NT2/D1 (cell line): ENCODE results near the gene MAST4.

ENCODE experiments used
- DNase-seq: peaks from one replicate; pipeline ENCODE4 v3.0.0-alpha.2; 2011; ENCODE audit warnings: low read depth, low spot score
- H3K27me3 ChIP-seq: 2 replicates; pipeline ENCODE4 v1.6.0; 2011; ENCODE audit warnings: mild to moderate bottlenecking; ENCODE audit not compliant: insufficient read length, insufficient read depth
- H3K36me3 ChIP-seq: 2 replicates; pipeline ENCODE4 v1.6.1; 2011; ENCODE audit warnings: mild to moderate bottlenecking, low read length, mixed read lengths; ENCODE audit not compliant: insufficient read depth, insufficient read length
- H3K4me1 ChIP-seq: 2 replicates; pipeline ENCODE4 v1.5.1; 2011; ENCODE audit not compliant: insufficient read depth, insufficient read length
- H3K4me3 ChIP-seq: 2 replicates; pipeline ENCODE4 v1.5.1; 2011; ENCODE audit warnings: low read depth; ENCODE audit not compliant: insufficient read length
- H3K9ac ChIP-seq: 2 replicates; pipeline ENCODE4 v1.6.0; 2011; ENCODE audit warnings: low read depth; ENCODE audit not compliant: insufficient read length
- H3K9me3 ChIP-seq: 2 replicates; pipeline ENCODE4 v1.5.1; 2011; ENCODE audit warnings: mild to moderate bottlenecking, low read length; ENCODE audit not compliant: insufficient read depth
- SUZ12 ChIP-seq: IDR thresholded peaks from 2 replicates; pipeline ENCODE4 v1.6.1; 2011; ENCODE audit not compliant: insufficient read length, insufficient read depth; ENCODE audit errors: extremely low read depth
- YY1 ChIP-seq: IDR thresholded peaks from 2 replicates; pipeline ENCODE4 v1.6.1; 2011; ENCODE audit not compliant: insufficient read length, insufficient read depth
- ZNF274 ChIP-seq: IDR thresholded peaks from 2 replicates; pipeline ENCODE4 v1.6.1; 2011; ENCODE audit warnings: mild to moderate bottlenecking, low read depth, low read length

Gene MAST4

DNA sequence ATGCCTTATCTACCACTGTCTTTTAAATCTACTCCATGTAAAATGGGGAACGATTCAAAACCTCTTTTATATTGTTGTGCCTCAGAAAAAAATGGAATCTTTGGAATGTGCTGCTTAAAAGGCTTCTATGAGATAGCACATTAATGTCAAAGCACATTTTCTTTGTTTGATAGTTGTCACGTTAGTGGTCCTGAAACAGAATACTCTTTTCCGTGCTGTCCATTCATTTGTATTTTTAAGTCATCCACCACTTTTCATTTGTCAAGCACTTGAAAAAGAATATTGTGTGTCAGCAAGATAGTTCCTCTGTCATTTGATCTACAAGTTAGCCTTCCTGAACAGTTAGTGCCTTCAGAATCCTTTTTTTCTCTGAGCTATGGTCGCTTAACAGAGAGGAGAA lies 246.9 kb downstream of the MAST4 start:
- Histone ChIP-seq H3K36me3 (no peaks in the 10 kb centered on the region), H3K4me3 (no peak overlapping the region), H3K9ac (no peak overlapping the region), H3K27me3 (no peaks in the 10 kb centered on the region), H3K9me3 (no peaks in the 10 kb centered on the region), H3K4me1 (no peaks in the 10 kb centered on the region)
- TF ChIP-seq ZNF274: no peak
- no peak for TF ChIP-seq SUZ12
- TF ChIP-seq YY1: no peak
- no peak for DNase-seq

DNA sequence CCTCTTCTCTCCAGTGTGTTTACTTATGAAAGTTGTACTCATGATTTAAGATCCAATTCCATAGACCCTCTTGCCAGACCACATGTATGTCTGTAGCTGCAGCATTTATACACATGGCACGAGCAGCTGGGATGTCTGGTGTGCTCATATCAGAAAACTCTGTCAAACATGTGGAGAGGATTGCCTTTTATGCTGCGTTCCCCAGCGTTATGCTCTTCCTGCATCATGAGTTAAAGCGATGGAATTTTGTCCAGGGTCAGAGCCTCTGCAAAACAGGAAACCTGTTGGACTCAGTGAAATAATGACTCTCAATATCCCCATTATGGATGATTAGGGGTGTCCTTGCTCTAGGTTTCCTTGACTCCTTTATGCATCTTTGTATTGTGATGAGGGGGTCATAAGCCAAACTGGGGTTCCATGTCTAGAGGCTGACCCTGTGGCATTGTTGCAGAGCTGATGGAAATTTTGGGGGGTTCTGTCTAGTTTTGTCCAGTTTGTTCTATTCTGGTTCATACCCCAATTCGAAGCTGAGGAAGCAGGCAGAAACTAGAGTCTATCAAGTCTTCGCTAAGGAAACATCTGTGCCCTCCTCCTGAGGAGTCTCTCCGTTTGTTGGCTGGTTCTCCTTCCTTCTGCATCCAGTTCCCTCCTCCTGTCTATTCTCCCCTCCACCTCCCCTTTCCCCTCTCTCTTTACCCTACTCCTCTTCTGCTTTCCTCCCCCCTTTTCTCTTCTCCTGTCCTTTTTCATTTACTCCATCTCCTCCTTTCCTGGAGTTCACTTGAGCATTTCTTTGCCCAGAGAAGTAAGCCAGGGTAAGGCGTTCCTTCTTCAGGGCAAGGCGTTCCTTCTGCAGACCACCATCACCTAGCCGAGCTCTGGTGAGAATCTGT lies 252.8 kb downstream of the MAST4 start:
- no peaks in the 10 kb centered on the region for H3K27me3 ChIP-seq
- H3K9ac ChIP-seq: no peak overlapping the region
- H3K9me3 ChIP-seq: no peaks in the 10 kb centered on the region
- no peak for DNase-seq
- H3K4me1 ChIP-seq: no peaks in the 10 kb centered on the region
- no peaks in the 10 kb centered on the region for H3K36me3 ChIP-seq
- no peak overlapping the region for H3K4me3 ChIP-seq
- no peak for TF ChIP-seq YY1
- no peak for TF ChIP-seq ZNF274
- no peak for TF ChIP-seq SUZ12

- Histone ChIP-seq H3K9me3 (no peaks in the 10 kb centered on the region), H3K4me3 (no peak overlapping the region), H3K27me3 (no peaks in the 10 kb centered on the region), H3K36me3 (no peaks in the 10 kb centered on the region), H3K9ac (no peak overlapping the region), H3K4me1 (no peaks in the 10 kb centered on the region)
- no peak for DNase-seq
- no peak for TF ChIP-seq SUZ12
- no peak for TF ChIP-seq YY1
- TF ChIP-seq ZNF274: no peak
Measured at GRCh38 chr5:66849803-66850202, 253.6 kb downstream of the MAST4 start.

- Histone ChIP-seq H3K4me1 (no peaks in the 10 kb centered on the region), H3K36me3 (no peaks in the 10 kb centered on the region), H3K4me3 (no peak overlapping the region), H3K27me3 (no peaks in the 10 kb centered on the region), H3K9me3 (no peaks in the 10 kb centered on the region), H3K9ac (no peak overlapping the region)
- TF ChIP-seq SUZ12 (no peak), ZNF274 (no peak), YY1 (no peak)
- no peak for DNase-seq
Measured at GRCh38 chr5:66850354-66851075, 254.3 kb downstream of the MAST4 start.

DNA sequence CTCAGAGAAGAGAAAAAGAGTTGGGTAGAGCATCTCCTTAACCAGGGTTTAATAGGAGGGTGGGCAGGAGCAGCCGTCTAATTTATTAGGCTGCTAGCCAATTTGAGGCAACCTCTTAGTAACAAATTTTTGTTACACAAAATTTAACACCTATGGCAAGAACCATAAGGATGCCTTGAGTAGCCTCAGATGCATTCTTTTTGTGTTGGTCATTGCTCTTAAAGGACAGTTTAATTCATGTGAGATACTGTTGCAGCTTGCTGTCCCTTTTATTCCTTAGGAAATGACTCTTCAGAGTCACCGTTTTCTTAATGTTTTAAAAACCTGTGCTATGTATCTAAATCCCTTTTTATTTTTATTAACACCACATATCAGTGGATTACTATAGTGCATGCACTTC lies 255.1 kb downstream of the MAST4 start:
- TF ChIP-seq ZNF274 (no peak), YY1 (no peak), SUZ12 (no peak)
- Histone ChIP-seq H3K9me3 (no peaks in the 10 kb centered on the region), H3K9ac (no peak overlapping the region), H3K4me1 (no peaks in the 10 kb centered on the region), H3K36me3 (no peaks in the 10 kb centered on the region), H3K27me3 (no peaks in the 10 kb centered on the region), H3K4me3 (no peak overlapping the region)
- no peak for DNase-seq

- Histone ChIP-seq H3K4me1 (no peaks in the 10 kb centered on the region), H3K36me3 (no peaks in the 10 kb centered on the region), H3K27me3 (no peaks in the 10 kb centered on the region), H3K9ac (no peak overlapping the region), H3K4me3 (no peak overlapping the region), H3K9me3 (no peaks in the 10 kb centered on the region)
- no peak for TF ChIP-seq ZNF274
- TF ChIP-seq YY1: no peak
- TF ChIP-seq SUZ12: no peak
- no peak for DNase-seq
Measured at GRCh38 chr5:66854416-66854815, 258.2 kb downstream of the MAST4 start.

DNA sequence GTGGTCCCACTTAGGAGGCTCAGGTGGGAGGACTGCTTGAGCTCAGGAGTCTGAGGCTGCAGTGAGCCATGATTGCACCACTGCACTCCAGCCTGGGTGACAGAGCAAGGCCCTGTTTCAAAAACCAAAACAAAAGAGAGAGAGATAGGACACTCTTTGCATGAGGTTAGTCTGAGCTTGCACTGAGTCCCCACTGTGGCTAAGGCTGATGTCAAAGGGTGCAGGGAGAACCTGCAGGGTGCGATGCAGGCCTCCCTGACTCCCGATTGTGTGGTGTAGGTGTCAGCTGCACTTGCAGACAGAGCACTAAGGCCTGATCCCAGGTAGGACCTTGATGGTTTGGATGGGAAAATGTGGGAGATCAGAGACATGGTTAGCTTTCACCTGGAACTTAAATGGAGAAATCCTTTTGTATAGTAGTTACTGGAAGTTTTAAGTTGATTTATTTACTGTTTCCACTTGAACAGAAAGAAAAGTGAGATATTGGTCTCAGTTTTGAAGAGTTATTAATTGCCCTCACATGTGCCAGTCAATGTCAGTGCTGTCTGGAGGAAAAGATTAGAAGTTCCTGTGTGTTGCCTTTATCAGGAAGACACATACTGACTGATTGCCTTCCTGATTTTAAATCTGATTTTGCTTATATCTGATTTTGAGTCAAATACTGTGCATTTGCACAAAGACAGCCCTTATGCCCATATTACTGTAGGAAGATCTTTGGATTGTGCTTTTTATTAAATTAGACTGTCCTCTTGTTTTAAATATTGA lies 260.0 kb downstream of the MAST4 start:
- Histone ChIP-seq H3K9ac (no peak overlapping the region), H3K9me3 (no peaks in the 10 kb centered on the region), H3K36me3 (no peaks in the 10 kb centered on the region), H3K27me3 (no peaks in the 10 kb centered on the region), H3K4me3 (no peak overlapping the region), H3K4me1 (peaks cover 3% of the 10 kb centered on the region)
- DNase-seq: no peak
- no peak for TF ChIP-seq SUZ12
- no peak for TF ChIP-seq YY1
- TF ChIP-seq ZNF274: no peak
